Activated T-helper 1 cell treated with anti-CD3 and anti-CD28 coated beads, Interleukin-2, amount 50 U/mL, for 16 hours (primary cell): Measurements from ENCODE around the gene CIT.

Experiments used
- DNase-seq, 2 donors: peaks; one replicate each; pipeline ENCODE4 v3.0.0-alpha.2; 2020; ENCODE audit warnings: low read depth in 1 of 2, low spot score in 1 of 2

CIT gene

GRCh38 chr12:119808441-119808840 lies 68.7 kb downstream of the CIT start:
- DNase-seq: no peak

- DNase-seq: no peak
Observed at GRCh38 chr12:119807380-119807779, 69.7 kb downstream of the CIT start.

GRCh38 chr12:119804011-119804641 lies 73.0 kb downstream of the CIT start:
- no peak for DNase-seq

GRCh38 chr12:119803381-119803791 lies 73.7 kb downstream of the CIT start:
- no peak for DNase-seq

GRCh38 chr12:119802472-119802871 lies 74.6 kb downstream of the CIT start:
- no peak for DNase-seq

- DNase-seq: no peak
Observed at GRCh38 chr12:119797090-119797489, 80.0 kb downstream of the CIT start.

- no peak for DNase-seq
Observed at GRCh38 chr12:119796292-119796691, 80.8 kb downstream of the CIT start.

GRCh38 chr12:119791453-119791852 lies 85.7 kb downstream of the CIT start:
- no peak for DNase-seq

- DNase-seq: no peak
Observed at GRCh38 chr12:119788786-119789185, 88.3 kb downstream of the CIT start.

- no peak for DNase-seq
Observed at GRCh38 chr12:119786539-119786938, 90.6 kb downstream of the CIT start.

- no peak for DNase-seq
Observed at GRCh38 chr12:119784673-119785072, 92.4 kb downstream of the CIT start.

GRCh38 chr12:119783787-119784186 lies 93.3 kb downstream of the CIT start:
- DNase-seq: no peak

GRCh38 chr12:119781804-119782203 lies 95.3 kb downstream of the CIT start:
- no peak for DNase-seq

GRCh38 chr12:119780786-119781434 lies 96.2 kb downstream of the CIT start:
- no peak for DNase-seq

- DNase-seq: no peak
Observed at GRCh38 chr12:119775246-119775895, 101.7 kb downstream of the CIT start.

- DNase-seq: no peak
Observed at GRCh38 chr12:119772431-119772830, 104.7 kb downstream of the CIT start.

GRCh38 chr12:119770146-119770545 lies 107.0 kb downstream of the CIT start:
- no peak for DNase-seq

GRCh38 chr12:119762619-119763018 lies 114.5 kb downstream of the CIT start:
- DNase-seq: no peak

- no peak for DNase-seq
Observed at GRCh38 chr12:119758722-119759121, 118.4 kb downstream of the CIT start.

GRCh38 chr12:119758234-119758633 lies 118.9 kb downstream of the CIT start:
- no peak for DNase-seq

GRCh38 chr12:119751961-119752360 lies 125.2 kb downstream of the CIT start:
- no peak for DNase-seq

- no peak for DNase-seq
Observed at GRCh38 chr12:119749666-119750065, 127.5 kb downstream of the CIT start.

GRCh38 chr12:119748497-119748896 lies 128.6 kb downstream of the CIT start:
- no peak for DNase-seq
